ENCODE measurements around the gene ZCCHC14. TPM values are rescaled to one million over a fixed set of nuclear protein-coding genes. Genes with fewer than 3 reads are reported as not detected.

The ZCCHC14 gene
- total and polyA plus RNA-seq, 2 of the 8 experiments (the other 6 are each of a cell fraction or from before 2014, with no cell fraction given), result 8.2 to 28.2 TPM

GRCh38 chr16:87505834-87506233 is 13.0 kb upstream of the ZCCHC14 start:
- Histone ChIP-seq H3K4me3 (ENCODE audit: extremely low read depth in 1 of 4, insufficient read depth in 2 of 4, low read depth in 3 of 4, low read length in 4 of 4) (no peak overlapping the region), H2BK5ac (ENCODE audit: low read depth, low read length) (no peak overlapping the region), H2BK15ac (ENCODE audit: low read length) (no peak overlapping the region), H3K9me3 (ENCODE audit: insufficient read depth in 2 of 2, low read depth in 1 of 2, low read length in 1 of 2) (peaks cover 0 to 2% of the 10 kb centered on the region in 2 experiments; a peak in 1 of 4 replicates), H2BK20ac (ENCODE audit: low read length) (no peak overlapping the region), H3K79me1 (ENCODE audit: low read depth, low read length) (peaks cover 4% of the 10 kb centered on the region), H3K27ac (ENCODE audit: low read depth, low read length) (no peak overlapping the region), H2AFZ (ENCODE audit: low read length) (no peak overlapping the region), H2BK12ac (ENCODE audit: low read depth, low read length) (no peak overlapping the region), H3K56ac (replicated peaks; ENCODE audit: insufficient read length, low read depth, low read length) (no peak overlapping the region), H3K18ac (ENCODE audit: extremely low read depth, low read length) (no peak overlapping the region), H4K5ac (ENCODE audit: insufficient read length, low read depth, low read length) (no peak overlapping the region), H3K4ac (replicated peaks; ENCODE audit: insufficient read length, low read depth, low read length) (no peak overlapping the region), H3K4me1 (replicated peaks in 1 of 4; ENCODE audit: control insufficient read depth in 3 of 4, insufficient read depth in 4 of 4, low read length in 3 of 4) (peaks cover 0 to 2% (median 0%) of the 10 kb centered on the region in 4 experiments; a peak in 1 of 7 replicates), H3K23ac (ENCODE audit: insufficient read length) (no peak overlapping the region), H3K4me2 (ENCODE audit: insufficient read depth in 1 of 2, low read depth in 2 of 2, low read length in 2 of 2) (no peak overlapping the region), H2AK5ac (ENCODE audit: low read depth, low read length) (no peak overlapping the region), H2BK120ac (replicated peaks; ENCODE audit: low read depth, low read length) (no peak overlapping the region), H4K8ac (ENCODE audit: extremely low read depth, insufficient read depth, low read length) (no peak overlapping the region), H3K27me3 (replicated peaks in 1 of 4; ENCODE audit: control insufficient read depth in 3 of 4, extremely low read depth in 1 of 4, insufficient read depth in 3 of 4, low read length in 3 of 4) (no peaks in the 10 kb centered on the region), H3K14ac (ENCODE audit: insufficient read length) (no peak overlapping the region), H3K79me2 (ENCODE audit: control insufficient read depth in 1 of 2, insufficient read depth in 2 of 2, low read length in 2 of 2) (no peaks in the 10 kb centered on the region; a peak in 1 of 4 replicates), H4K20me1 (replicated peaks in 1 of 2; ENCODE audit: control insufficient read depth in 1 of 2, insufficient read depth in 2 of 2, low read length in 2 of 2) (peaks cover 0 to 11% of the 10 kb centered on the region in 2 experiments), H3K9ac (replicated peaks in 1 of 4; ENCODE audit: extremely low read depth in 1 of 4, low read depth in 3 of 4, low read length in 3 of 4) (no peak overlapping the region), H3K23me2 (ENCODE audit: low read depth, low read length) (peaks cover 12% of the 10 kb centered on the region), H3K36me3 (ENCODE audit: control insufficient read depth in 2 of 4, insufficient read depth in 4 of 4, low read length in 3 of 4) (no peaks in the 10 kb centered on the region; a peak in 1 of 8 replicates), H4K91ac (replicated peaks; ENCODE audit: insufficient read length, low read length) (no peak overlapping the region)
- FAIRE-seq (no peak), DNase-seq (ENCODE audit: low read depth in 1 of 2, low spot score in 2 of 2) (no peak)
- POLR2A ChIA-PET (ENCODE audit: partially characterized antibody), result no interaction called here
- TF ChIP-seq KDM1A (IDR thresholded peaks at IDR 0.05; ENCODE audit: borderline replicate concordance, low read length) (peak; percentile 57; the same call in 1 of the 2 replicates), CEBPB (IDR thresholded peaks at IDR 0.05; ENCODE audit: low read depth, low read length) (no peak), ZNF274 (IDR thresholded peaks at IDR 0.05; ENCODE audit: borderline replicate concordance, extremely low read depth, low read length) (no peak), TAF7 (optimal IDR thresholded peaks at IDR 0.05; ENCODE audit: borderline replicate concordance, low read depth, low read length) (no peak)
- 94% methylated on average over 2 of the region's 2 CpGs; no CpG with 5 or more reads in 1 of the 2 experiments for WGBS, 2 experiments (ENCODE audit: extremely low coverage in 1 of 2, insufficient coverage in 1 of 2, insufficient read length in 1 of 2, insufficient replicate concordance in 2 of 2, low coverage in 1 of 2, low lambda C conversion rate in 2 of 2, missing lambda C conversion rate in 1 of 2)
- CTCF ChIA-PET (ENCODE audit: partially characterized antibody), result interaction anchor here (1.2 to 1.6 kb wide), 3 partner anchors 9 to 144 kb away, joined by 3 to 4 read pairs (median 4); no protein-coding TSS in a partner anchor
